ENCODE data around the gene SLIT1. TPM values are rescaled to one million over a fixed set of nuclear protein-coding genes. Genes with fewer than 3 reads are reported as not detected.

The SLIT1 gene
- total RNA-seq, 1 donor from 2014 or later: 0.49 TPM

- Histone ChIP-seq H3K27ac (no peak overlapping the region), H3K36me3 (no peaks in the 10 kb centered on the region), H3K27me3 (no peaks in the 10 kb centered on the region), H3K4me1 (no peaks in the 10 kb centered on the region), H3K4me3 (no peak overlapping the region), H3K9me3 (no peaks in the 10 kb centered on the region)
- intact Hi-C loops (cut with DNase I): no loop called here
- no peak for DNase-seq (ENCODE audit: extremely low spot score in 2 of 2)
- TF ChIP-seq POLR2A (IDR thresholded peaks at IDR 0.05) (no peak), CTCF (IDR thresholded peaks at IDR 0.05) (no peak), POLR2AphosphoS5 (IDR thresholded peaks at IDR 0.05; ENCODE audit: insufficient read depth in 1 of 2, low read depth in 1 of 2) (no peak)
Measured at GRCh38 chr10:97069026-97069425, 116.7 kb downstream of the SLIT1 start.

GRCh38 chr10:97067716-97068391, 117.9 kb downstream of the SLIT1 start:
- intact Hi-C loops (cut with DNase I): no loop called here
- no peak for TF ChIP-seq POLR2AphosphoS5 (IDR thresholded peaks at IDR 0.05; ENCODE audit: insufficient read depth in 1 of 2, low read depth in 1 of 2)
- no peak for TF ChIP-seq CTCF (IDR thresholded peaks at IDR 0.05)
- TF ChIP-seq POLR2A (IDR thresholded peaks at IDR 0.05): no peak
- H3K27me3 ChIP-seq: no peaks in the 10 kb centered on the region

GRCh38 chr10:97066877-97067555, 118.7 kb downstream of the SLIT1 start:
- no peaks in the 10 kb centered on the region for H3K9me3 ChIP-seq
- H3K36me3 ChIP-seq: no peaks in the 10 kb centered on the region
- H3K4me1 ChIP-seq: no peaks in the 10 kb centered on the region
- intact Hi-C loops (cut with DNase I): no loop called here
- no peak for DNase-seq (ENCODE audit: extremely low spot score in 2 of 2)
- no peak overlapping the region for H3K27ac ChIP-seq
- no peaks in the 10 kb centered on the region for H3K27me3 ChIP-seq
- H3K4me3 ChIP-seq: no peak overlapping the region
- TF ChIP-seq POLR2AphosphoS5 (IDR thresholded peaks at IDR 0.05; ENCODE audit: insufficient read depth in 1 of 2, low read depth in 1 of 2) (no peak), POLR2A (IDR thresholded peaks at IDR 0.05) (no peak), CTCF (IDR thresholded peaks at IDR 0.05) (no peak)

More at GRCh38 chr10:97067716-97068391, 117.9 kb downstream of the SLIT1 start:
- H3K4me1 ChIP-seq: no peaks in the 10 kb centered on the region
- no peaks in the 10 kb centered on the region for H3K36me3 ChIP-seq
- H3K4me3 ChIP-seq: no peak overlapping the region
- no peak overlapping the region for H3K27ac ChIP-seq
- H3K9me3 ChIP-seq: no peaks in the 10 kb centered on the region
- DNase-seq (ENCODE audit: extremely low spot score in 2 of 2): no peak

- no peaks in the 10 kb centered on the region for H3K27me3 ChIP-seq
- TF ChIP-seq CTCF (IDR thresholded peaks at IDR 0.05) (no peak), POLR2AphosphoS5 (IDR thresholded peaks at IDR 0.05; ENCODE audit: insufficient read depth in 1 of 2, low read depth in 1 of 2) (no peak), POLR2A (IDR thresholded peaks at IDR 0.05) (no peak)
Measured at GRCh38 chr10:97065686-97066660, 119.8 kb downstream of the SLIT1 start.

More at GRCh38 chr10:97065686-97066660, 119.8 kb downstream of the SLIT1 start:
- no peaks in the 10 kb centered on the region for H3K9me3 ChIP-seq
- H3K4me3 ChIP-seq: no peak overlapping the region
- no peaks in the 10 kb centered on the region for H3K4me1 ChIP-seq
- intact Hi-C loops (cut with DNase I): no loop called here
- no peak for DNase-seq (ENCODE audit: extremely low spot score in 2 of 2)
- H3K36me3 ChIP-seq: no peaks in the 10 kb centered on the region
- H3K27ac ChIP-seq: no peak overlapping the region
